A549 (cell line): ENCODE results near the gene SPARC. TPM values are rescaled to one million over a fixed set of nuclear protein-coding genes. Genes with fewer than 3 reads are reported as not detected.

Experiments
- ATAC-seq, 2 experiments: fragments of 200-7000 bp in 1 of 2; fragments of >200 bp in 1 of 2; cut with Nextera tagmentation in 1 of 2; cut with Tn5 transposase in 1 of 2; 3 replicates each; pipeline versions ENCODE4 v1.8.0 to v1.9.1; 2018 to 2020; ENCODE audit warnings: mild to moderate bottlenecking in 1 of 2, moderate library complexity in 1 of 2
- CTCF ChIA-PET: fragments of 300-600 bp; sonication (Branson Sonifier 250); formaldehyde crosslinking; extraction: SDS; loops from one replicate; lab custom pipeline; 2021; ENCODE audit warnings: antibody characterized with exemption, inconsistent platforms; lab: Yijun Ruan, JAX
- POLR2A ChIA-PET: fragments of 350-600 bp; formaldehyde crosslinking; extraction: SDS; loops from one replicate; lab custom pipeline; 2021; ENCODE audit warnings: antibody characterized with exemption, inconsistent platforms; lab: Yijun Ruan, JAX
- DNase-seq, 2 experiments: peaks; one replicate each; pipeline versions ENCODE4 v3.0.0 to v3.0.0-alpha.2; 2011 to 2016; ENCODE audit warnings: low read depth in 1 of 2, low spot score in 1 of 2
- FAIRE-seq: peaks from 2 replicates; lab custom pipeline; 2011; peaks lifted over from hg19 to GRCh38; lab: Jason Lieb, UNC
- H3K27ac ChIP-seq, 2 experiments: fragments of >200 bp; sonication (Bioruptor Twin); formaldehyde crosslinking; 3 replicates each; pipeline ENCODE4 v1.5.1; 2016 to 2017
- H3K4me1 ChIP-seq: fragments of >200 bp; sonication (Bioruptor Twin); formaldehyde crosslinking; 3 replicates; pipeline ENCODE4 v1.6.1; 2016
- H3K4me2 ChIP-seq: fragments of >200 bp; sonication (Bioruptor Twin); formaldehyde crosslinking; 3 replicates; pipeline ENCODE4 v1.6.1; 2016
- H3K4me3 ChIP-seq: fragments of >200 bp; sonication (Bioruptor Twin); formaldehyde crosslinking; 3 replicates; pipeline ENCODE4 v1.5.1; 2016
- H3K9me3 ChIP-seq: fragments of >200 bp; sonication (Bioruptor Twin); formaldehyde crosslinking; 3 replicates; pipeline ENCODE4 v1.6.1; 2016
- ATOH8 ChIP-seq: fragments of 250-450 bp; sonication (Bioruptor Pico); IDR thresholded peaks from 2 replicates; pipeline ENCODE4 v1.5.0; 2020; ENCODE audit warnings: low read depth, mild to moderate bottlenecking, moderate library complexity
- CBX8 ChIP-seq: fragments of 200-600 bp; sonication (generic); IDR thresholded peaks from 2 replicates; pipeline ENCODE4 v1.6.1; 2016
- CEBPB ChIP-seq, 2 experiments: fragments of >200 bp in 1 of 2; sonication (Bioruptor Twin) in 1 of 2; formaldehyde crosslinking in 1 of 2; IDR thresholded peaks; 2 replicates each; pipeline ENCODE4 v1.6.1; 2012 to 2016
- CHD2 ChIP-seq: fragments of 150-350 bp; IDR thresholded peaks from 2 replicates; pipeline ENCODE4 v1.6.1; 2014; ENCODE audit warnings: low read length; ENCODE audit not compliant: partially characterized antibody
- CHD4 ChIP-seq: fragments of 200-600 bp; sonication (generic); IDR thresholded peaks from 2 replicates; pipeline ENCODE4 v1.6.1; 2016; ENCODE audit warnings: antibody characterized with exemption, mild to moderate bottlenecking, borderline replicate concordance
- EHF ChIP-seq: fragments of 250-450 bp; sonication (Bioruptor Pico); IDR thresholded peaks from 2 replicates; pipeline ENCODE4 v1.5.0; 2020; ENCODE audit warnings: mild to moderate bottlenecking
- FOSB ChIP-seq: fragments of 250-450 bp; sonication (Bioruptor Pico); IDR thresholded peaks from 2 replicates; pipeline ENCODE4 v1.5.0; 2020; ENCODE audit warnings: mild to moderate bottlenecking, moderate library complexity
- FOXS1 ChIP-seq: fragments of 250-450 bp; sonication (Bioruptor Pico); IDR thresholded peaks from 2 replicates; pipeline ENCODE4 v1.5.0; 2020; ENCODE audit warnings: mild to moderate bottlenecking, moderate library complexity
- HMGXB4 ChIP-seq: fragments of 250-450 bp; sonication (Bioruptor Pico); IDR thresholded peaks from 2 replicates; pipeline ENCODE4 v1.5.0; 2021; ENCODE audit warnings: mild to moderate bottlenecking, moderate library complexity, borderline replicate concordance
- HOXA7 ChIP-seq: fragments of 250-450 bp; sonication (Bioruptor Pico); IDR thresholded peaks from 2 replicates; pipeline ENCODE4 v1.5.0; 2020; ENCODE audit warnings: mild to moderate bottlenecking, moderate library complexity
- KDM1A ChIP-seq: fragments of 200-600 bp; sonication (generic); IDR thresholded peaks from 2 replicates; pipeline ENCODE4 v1.6.1; 2016; ENCODE audit warnings: low read depth, mild to moderate bottlenecking
- MAFK ChIP-seq: fragments of 450-650 bp; IDR thresholded peaks from 2 replicates; pipeline ENCODE4 v1.6.1; 2014; ENCODE audit not compliant: partially characterized antibody
- MYC ChIP-seq: IDR thresholded peaks from 2 replicates; pipeline ENCODE4 v1.6.1; 2012; ENCODE audit warnings: mild to moderate bottlenecking, inconsistent platforms, low read length, improper control_type of control experiment, borderline replicate concordance
- POLR2A ChIP-seq: IDR thresholded peaks from 2 replicates; pipeline ENCODE4 v1.6.1; 2012; ENCODE audit warnings: mild to moderate bottlenecking, low read length
- POLR2AphosphoS2 ChIP-seq: conservative IDR thresholded peaks from 2 replicates; pipeline ENCODE4 v1.6.1; 2012; ENCODE audit warnings: low read length, improper control_type of control experiment, inconsistent platforms
- RAD21 ChIP-seq, 2 experiments: fragments of >200 bp in 1 of 2; sonication (Bioruptor Twin) in 1 of 2; formaldehyde crosslinking in 1 of 2; IDR thresholded peaks in 1 of 2; conservative IDR thresholded peaks in 1 of 2; 2 replicates in 1 of 2; 3 replicates in 1 of 2; pipeline ENCODE4 v1.6.1; 2012 to 2018; ENCODE audit warnings: inconsistent platforms in 1 of 2
- RARB ChIP-seq: fragments of 250-450 bp; sonication (Bioruptor Pico); IDR thresholded peaks from 2 replicates; pipeline ENCODE4 v1.8.0; 2021; ENCODE audit warnings: mild to moderate bottlenecking, moderate library complexity
- RCOR1 ChIP-seq: fragments of 150-350 bp; IDR thresholded peaks from 2 replicates; pipeline ENCODE4 v1.6.1; 2014; ENCODE audit warnings: antibody characterized with exemption, low read length, low read depth
- TP53 ChIP-seq: fragments of 250-450 bp; sonication (Bioruptor Pico); IDR thresholded peaks from 2 replicates; pipeline ENCODE4 v1.5.0; 2021; ENCODE audit warnings: mild to moderate bottlenecking, moderate library complexity
- USF2 ChIP-seq: fragments of 450-650 bp; IDR thresholded peaks from 2 replicates; pipeline ENCODE4 v1.6.1; 2014; ENCODE audit warnings: antibody characterized with exemption
- ZC3H11A ChIP-seq: fragments of 450-650 bp; IDR thresholded peaks from 2 replicates; pipeline ENCODE4 v1.6.1; 2014; ENCODE audit warnings: antibody characterized with exemption, mild to moderate bottlenecking
- ZFP36 ChIP-seq: fragments of 450-650 bp; IDR thresholded peaks from 2 replicates; pipeline ENCODE4 v1.6.1; 2014; ENCODE audit warnings: borderline replicate concordance; ENCODE audit not compliant: partially characterized antibody
- ZNF302 ChIP-seq: fragments of 250-450 bp; sonication (Bioruptor Pico); IDR thresholded peaks from 2 replicates; pipeline ENCODE4 v1.9.0; 2021; ENCODE audit warnings: inconsistent platforms, mild to moderate bottlenecking, moderate library complexity
- ZSCAN20 ChIP-seq: fragments of 250-450 bp; sonication (Bioruptor Pico); IDR thresholded peaks from 2 replicates; pipeline ENCODE4 v1.8.0; 2022; ENCODE audit warnings: mild to moderate bottlenecking, moderate library complexity
- WGBS: methylation state at CpG from one replicate; pipeline ENCODE4 v1.1.6; 2017; ENCODE audit errors: missing lambda C conversion rate; 5-methylcytosine and 5-hydroxymethylcytosine counted together
- polyA plus RNA-seq, 4 experiments: library from polyadenylated mRNA; depleted of rRNA in 3 of 4; stranded (reverse); fragments of >200 nt; fragmentation: RNase III in 1 of 4; extraction: RNeasy Plus Mini Kit Qiagen cat#74134 plus additional on column Dnase treatment in 1 of 4; gene quantifications; 2 replicates in 3 of 4; 3 replicates in 1 of 4; pipeline ENCODE4 v1.2.3, GENCODE V29; 2011 to 2017
- TF ChIP-seq, protein P1 (sequence below): fragments of >200 bp; sonication (Bioruptor Twin); formaldehyde crosslinking; IDR thresholded peaks from 3 replicates; pipeline ENCODE4 v1.5.1; 2016

SPARC gene
- polyA plus RNA-seq, 2 of the 4 experiments (the other 2 are of a cell fraction): 33.8 to 45.7 TPM

GRCh38 chr5:151734064-151734408, 47.3 kb upstream of the SPARC start:
- POLR2A ChIA-PET: no interaction called here
- Histone ChIP-seq H3K4me3 (no peak overlapping the region), H3K9me3 (no peaks in the 10 kb centered on the region), H3K4me1 (peaks cover 9% of the 10 kb centered on the region; the same call in 2 of the 3 replicates), H3K27ac (peak overlapping the region in 1 of 2 experiments; percentile 66; a peak in 2 of 6 replicates)
- CTCF ChIA-PET: interaction anchor here (24.6 kb wide), 1 partner anchor 77 kb away, joined by 529 read pairs; no protein-coding TSS in a partner anchor
- no peak for ATAC-seq
- no peak for FAIRE-seq
- WGBS: 70% methylated on average over 3 of the region's 3 CpGs
- TF ChIP-seq RARB (CRISPR knock-in tag) (no peak), RAD21 (conservative IDR thresholded peaks at IDR 0.05 in 1 of 2, IDR thresholded peaks at IDR 0.05 in 1 of 2) (no peak), ZSCAN20 (CRISPR knock-in tag) (no peak)
- TF ChIP-seq, all 56 proteins: peak for 0
- H3K4me2 ChIP-seq: no peak overlapping the region
- no peak for DNase-seq

- ChIA-PET CTCF (interaction anchor here (24.6 kb wide), 1 partner anchor 77 kb away, joined by 529 read pairs; no protein-coding TSS in a partner anchor), POLR2A (no interaction called here)
- TF ChIP-seq CHD2: no peak
- TF ChIP-seq ZNF302 (CRISPR knock-in tag): no peak
- TF ChIP-seq FOXS1 (CRISPR knock-in tag): no peak
- no peak for TF ChIP-seq EHF
- no peak for TF ChIP-seq CHD4
- TF ChIP-seq POLR2AphosphoS2: no peak
- TF ChIP-seq POLR2A: no peak
- TF ChIP-seq TP53 (CRISPR knock-in tag): no peak
- TF ChIP-seq KDM1A: no peak
- no peak for TF ChIP-seq MYC
- TF ChIP-seq HMGXB4 (CRISPR knock-in tag): no peak
- H3K27ac ChIP-seq: peak overlapping the region in 1 of 2 experiments; percentile 66; a peak in 3 of 6 replicates
- H3K4me3 ChIP-seq: no peak overlapping the region
- FAIRE-seq (no peak), DNase-seq (no peak), ATAC-seq (no peak)
- peaks cover 10% of the 10 kb centered on the region; the same call in 2 of the 3 replicates for H3K4me1 ChIP-seq
- no peaks in the 10 kb centered on the region for H3K9me3 ChIP-seq
- no peak overlapping the region for H3K4me2 ChIP-seq
- WGBS: 79% methylated on average over 9 of the region's 9 CpGs
These were observed 46.8 kb upstream of the SPARC start for GRCh38 chr5:151733358-151734063.

- Histone ChIP-seq H3K27ac (peak overlapping the region; percentile 56 to 85; a peak in 5 of 6 replicates), H3K4me2 (no peak overlapping the region), H3K4me3 (no peak overlapping the region), H3K9me3 (no peaks in the 10 kb centered on the region), H3K4me1 (peaks cover 10% of the 10 kb centered on the region; the same call in 2 of the 3 replicates)
- WGBS: 85% methylated on average over 7 of the region's 7 CpGs
- ATAC-seq: no peak
- TF ChIP-seq CHD2 (no peak), FOSB (no peak), KDM1A (no peak), CEBPB (IDR thresholded peaks at IDR 0.05) (no peak), FOXS1 (CRISPR knock-in tag) (no peak), ZC3H11A (no peak), MAFK (no peak), ZFP36 (no peak), POLR2AphosphoS2 (no peak), HOXA7 (no peak), CBX8 (no peak), RCOR1 (no peak), USF2 (no peak), ATOH8 (CRISPR knock-in tag) (no peak)
- TF ChIP-seq, protein P1, sequence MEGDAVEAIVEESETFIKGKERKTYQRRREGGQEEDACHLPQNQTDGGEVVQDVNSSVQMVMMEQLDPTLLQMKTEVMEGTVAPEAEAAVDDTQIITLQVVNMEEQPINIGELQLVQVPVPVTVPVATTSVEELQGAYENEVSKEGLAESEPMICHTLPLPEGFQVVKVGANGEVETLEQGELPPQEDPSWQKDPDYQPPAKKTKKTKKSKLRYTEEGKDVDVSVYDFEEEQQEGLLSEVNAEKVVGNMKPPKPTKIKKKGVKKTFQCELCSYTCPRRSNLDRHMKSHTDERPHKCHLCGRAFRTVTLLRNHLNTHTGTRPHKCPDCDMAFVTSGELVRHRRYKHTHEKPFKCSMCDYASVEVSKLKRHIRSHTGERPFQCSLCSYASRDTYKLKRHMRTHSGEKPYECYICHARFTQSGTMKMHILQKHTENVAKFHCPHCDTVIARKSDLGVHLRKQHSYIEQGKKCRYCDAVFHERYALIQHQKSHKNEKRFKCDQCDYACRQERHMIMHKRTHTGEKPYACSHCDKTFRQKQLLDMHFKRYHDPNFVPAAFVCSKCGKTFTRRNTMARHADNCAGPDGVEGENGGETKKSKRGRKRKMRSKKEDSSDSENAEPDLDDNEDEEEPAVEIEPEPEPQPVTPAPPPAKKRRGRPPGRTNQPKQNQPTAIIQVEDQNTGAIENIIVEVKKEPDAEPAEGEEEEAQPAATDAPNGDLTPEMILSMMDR: no peak
- FAIRE-seq: no peak
- ChIA-PET POLR2A (no interaction called here), CTCF (interaction anchor here (1.6 to 24.6 kb wide), 2 partner anchors 10 to 73 kb away, joined by 10 to 529 read pairs; no protein-coding TSS in a partner anchor)
- DNase-seq: no peak
These were observed 43.7 kb upstream of the SPARC start for GRCh38 chr5:151730381-151730780.
